Body of pancreas (tissue), 4 donors: ENCODE results near the gene IL1R1. TPM values are rescaled to one million over a fixed set of nuclear protein-coding genes. Genes with fewer than 3 reads are reported as not detected.
"Not testable (repeated sequence)": the region's sequence is repeated elsewhere in the genome, so short reads cannot be mapped to it uniquely, and the experiment has no call there.

Experiments
- ATAC-seq: fragments of 150-250 bp; one replicate; pipeline ENCODE4 v1.9.1; 2016
- DNase-seq, 4 donors: peaks; one replicate each; pipeline ENCODE4 v3.0.0-alpha.2; 2019
- H3K27ac ChIP-seq, 4 donors: fragments of 200-600 bp; sonication (generic); 1 replicate in 3 of 4; 2 replicates in 1 of 4; pipeline versions ENCODE4 v1.5.1 to v1.6.1; 2016 to 2019; ENCODE audit warnings: mild to moderate bottlenecking in 1 of 4, mixed read lengths in 1 of 4, moderate library complexity in 1 of 4
- H3K27me3 ChIP-seq, 2 donors: fragments of 200-600 bp; sonication (generic); one replicate each; pipeline ENCODE4 v1.6.0; 2016; ENCODE audit warnings: mild to moderate bottlenecking in 1 of 2
- H3K36me3 ChIP-seq, 2 donors: fragments of 200-600 bp; sonication (generic); replicated peaks in 1 of 2; 2 replicates each; pipeline ENCODE4 v1.5.1; 2016; ENCODE audit warnings: low read depth in 2 of 2; ENCODE audit not compliant: insufficient read depth in 1 of 2
- H3K4me1 ChIP-seq: fragments of 200-600 bp; sonication (generic); one replicate; pipeline ENCODE4 v1.6.0; 2016
- H3K4me3 ChIP-seq, 2 donors: fragments of 200-600 bp; sonication (generic); 1 replicate in 1 of 2; 2 replicates in 1 of 2; pipeline ENCODE4 v1.5.1; 2016 to 2019
- H3K9me3 ChIP-seq, 3 donors: fragments of 200-600 bp; sonication (generic); 1 replicate in 2 of 3; 2 replicates in 1 of 3; pipeline ENCODE4 v1.5.1; 2016
- CTCF ChIP-seq, 7 experiments: fragments of 450-650 bp in 4 of 7; fragments of 200-600 bp in 3 of 7; sonication (generic) in 3 of 7; IDR thresholded peaks; one replicate each; pipeline ENCODE4 v1.5.1; 2016 to 2019; ENCODE audit warnings: antibody characterized with exemption in 7 of 7
- POLR2A ChIP-seq, 3 donors: fragments of 450-650 bp; IDR thresholded peaks; one replicate each; pipeline ENCODE4 v1.6.1; 2016; ENCODE audit warnings: antibody characterized with exemption in 3 of 3, mild to moderate bottlenecking in 2 of 3
- WGBS, 2 donors: methylation state at CpG; one replicate each; pipeline ENCODE4 v1.1.5; 2017; 5-methylcytosine and 5-hydroxymethylcytosine counted together
- intact Hi-C: fragments of 100-400 bp; cut with DNase I; formaldehyde crosslinking; loops from one replicate; pipeline ENCODE4 v1.15.1; 2023
- total RNA-seq, 2 donors: library from RNA; depleted of rRNA; stranded (reverse); fragments of >200 nt; gene quantifications; one replicate each; pipeline ENCODE4 v1.1.0, GENCODE V29; 2016

The IL1R1 gene
- total RNA-seq, 2 donors from 2014 or later = 53.4 to 55.4 TPM

- Histone ChIP-seq H3K4me3 (no peak overlapping the region), H3K36me3 (no peaks in the 10 kb centered on the region), H3K4me1 (peaks cover 25% of the 10 kb centered on the region), H3K27me3 (no peaks in the 10 kb centered on the region), H3K27ac (peak overlapping the region in 1 of 4 donors; percentile 68), H3K9me3 (no peaks in the 10 kb centered on the region)
- TF ChIP-seq CTCF (IDR thresholded peaks at IDR 0.05) (no peak), POLR2A (IDR thresholded peaks at IDR 0.05) (no peak)
- no peak for DNase-seq
- ATAC-seq = no peak
- 71 to 87% methylated on average over 3 of the region's 3 CpGs for WGBS, 2 donors
- intact Hi-C loops = no loop called here
Measured at GRCh38 chr2:102122115-102122514, 20.4 kb upstream of the IL1R1 start.

- intact Hi-C loops = no loop called here
- H3K27me3 ChIP-seq = no peaks in the 10 kb centered on the region
- H3K4me1 ChIP-seq = peaks cover 25% of the 10 kb centered on the region
- no peaks in the 10 kb centered on the region for H3K9me3 ChIP-seq
- H3K27ac ChIP-seq = no peak overlapping the region
- TF ChIP-seq CTCF (IDR thresholded peaks at IDR 0.05) (no peak), POLR2A (IDR thresholded peaks at IDR 0.05) (no peak)
- WGBS, 2 donors = 41 to 54% methylated on average over 1 of the region's 1 CpG
- H3K4me3 ChIP-seq = no peak overlapping the region
- no peak for ATAC-seq
- DNase-seq = no peak
- H3K36me3 ChIP-seq = no peaks in the 10 kb centered on the region
Measured at GRCh38 chr2:102122909-102123308, 19.6 kb upstream of the IL1R1 start.

GRCh38 chr2:102124421-102124820 is 18.1 kb upstream of the IL1R1 start:
- H3K36me3 ChIP-seq, ATAC-seq, H3K4me3 ChIP-seq, H3K27ac ChIP-seq, DNase-seq, H3K27me3 ChIP-seq, H3K9me3 ChIP-seq, intact Hi-C loops: not testable (repeated sequence)
- peaks cover 22% of the 10 kb centered on the region for H3K4me1 ChIP-seq
- 67 to 84% methylated on average over 5 of the region's 5 CpGs for WGBS, 2 donors

GRCh38 chr2:102126169-102126568 is 16.4 kb upstream of the IL1R1 start:
- no peak overlapping the region for H3K27ac ChIP-seq
- intact Hi-C loops = no loop called here
- H3K4me1 ChIP-seq = peaks cover 18% of the 10 kb centered on the region
- no peak overlapping the region for H3K4me3 ChIP-seq
- DNase-seq (no peak), ATAC-seq (no peak)
- WGBS, 2 donors = 89 to 92% methylated on average over 4 of the region's 4 CpGs
- H3K9me3 ChIP-seq = no peaks in the 10 kb centered on the region
- no peaks in the 10 kb centered on the region for H3K27me3 ChIP-seq
- H3K36me3 ChIP-seq = no peaks in the 10 kb centered on the region
- TF ChIP-seq CTCF (IDR thresholded peaks at IDR 0.05) = no peak
- TF ChIP-seq POLR2A (IDR thresholded peaks at IDR 0.05) = no peak

- Histone ChIP-seq H3K27me3 (no peaks in the 10 kb centered on the region), H3K4me3 (no peak overlapping the region), H3K36me3 (no peaks in the 10 kb centered on the region), H3K27ac (no peak overlapping the region), H3K9me3 (no peaks in the 10 kb centered on the region), H3K4me1 (peaks cover 13% of the 10 kb centered on the region)
- TF ChIP-seq POLR2A (IDR thresholded peaks at IDR 0.05) (no peak), CTCF (IDR thresholded peaks at IDR 0.05) (no peak)
- intact Hi-C loops = no loop called here
- no peak for ATAC-seq
- 88 to 92% methylated on average over 2 of the region's 2 CpGs for WGBS, 2 donors
- no peak for DNase-seq
Measured at GRCh38 chr2:102126660-102127059, 15.9 kb upstream of the IL1R1 start.
